ENCODE results near the gene GREB1. TPM values are rescaled to one million over a fixed set of nuclear protein-coding genes. Genes with fewer than 3 reads are reported as not detected.

GREB1 gene
- total RNA-seq, 1 experiment from 2014 or later: 1.8 TPM

Small RNA genes within 50 kb of the gene (small RNA-seq; reads per million reads assigned to genes)
- 0 reads per million in 2 experiments for gene MIR4429
- 0.02 to 1.1 reads per million in 2 experiments for gene RN7SL674P
- 0 to 0.06 reads per million in 2 experiments for gene RNA5SP84
- gene RNU2-13P: 0.39 to 28.3 reads per million in 2 experiments

Other genes starting within 250 kb of the GREB1 start
- gene ROCK2, start 189.4 kb upstream of the GREB1 start, total RNA-seq (2014; rRNA removed; shearing (Covaris generic)): 25.5 and 31.7 TPM in 2 replicates
- gene E2F6, start 67.9 kb upstream of the GREB1 start, total RNA-seq (2014; rRNA removed; shearing (Covaris generic)): 27.9 and 29.8 TPM in 2 replicates
- not detected in 2 replicates for gene NTSR2, start 136.2 kb downstream of the GREB1 start, total RNA-seq (2014; rRNA removed; shearing (Covaris generic))
- 10.7 and 11.9 TPM in 2 replicates for gene LPIN1, start 212.6 kb downstream of the GREB1 start, total RNA-seq (2014; rRNA removed; shearing (Covaris generic))

Measured in NCI-H460 (cell line).